Psoas muscle (tissue), 8 donors: ENCODE data around the gene FBXL7. TPM values are rescaled to one million over a fixed set of nuclear protein-coding genes. Genes with fewer than 3 reads are reported as not detected.

Experiments
- ATAC-seq, 4 donors: fragments of 200-7000 bp; cut with Tn5 transposase; one replicate each; pipeline ENCODE4 v1.9.1; 2020; ENCODE audit warnings: moderate library complexity in 3 of 4, mild to moderate bottlenecking in 2 of 4
- DNase-seq, 2 donors: peaks; one replicate each; pipeline ENCODE4 v3.0.0-alpha.2; 2020
- H3K27ac ChIP-seq: fragments of 200-600 bp; one replicate; pipeline ENCODE4 v1.8.0; 2022
- H3K27me3 ChIP-seq, 3 donors: fragments of 200-600 bp in 1 of 3; one replicate each; pipeline versions ENCODE4 v1.6.1 to v1.8.0; 2013 to 2022; ENCODE audit warnings: low read length in 2 of 3, mild to moderate bottlenecking in 2 of 3, moderate library complexity in 1 of 3; ENCODE audit not compliant: insufficient read depth in 3 of 3
- H3K36me3 ChIP-seq, 2 donors: fragments of 200-600 bp in 1 of 2; one replicate each; pipeline versions ENCODE4 v1.6.1 to v1.8.0; 2013 to 2022; ENCODE audit warnings: low read depth in 1 of 2, mild to moderate bottlenecking in 1 of 2, moderate library complexity in 1 of 2; ENCODE audit not compliant: insufficient read depth in 1 of 2
- H3K4me1 ChIP-seq: fragments of 200-600 bp; one replicate; pipeline ENCODE4 v1.8.0; 2022
- H3K4me3 ChIP-seq: fragments of 200-600 bp; one replicate; pipeline ENCODE4 v1.8.0; 2022; ENCODE audit warnings: mild to moderate bottlenecking
- H3K9me3 ChIP-seq: fragments of 200-600 bp; one replicate; pipeline ENCODE4 v1.8.0; 2022
- CTCF ChIP-seq: fragments of 200-600 bp; IDR thresholded peaks from one replicate; pipeline ENCODE4 v1.8.0; 2022; ENCODE audit warnings: antibody characterized with exemption
- WGBS, 3 donors: extraction: QIAGEN DNeasy Blood & Tissue Kit; methylation state at CpG; one replicate each; pipeline versions ENCODE4 v1.1.6 to v1.1.7; 2013; 5-methylcytosine and 5-hydroxymethylcytosine counted together
- intact Hi-C, 2 donors: fragments of 100-400 bp; cut with DNase I; formaldehyde crosslinking; loops; one replicate each; pipeline versions ENCODE4 v1.11.0 to v1.14.2; 2022
- polyA plus RNA-seq, 3 donors: library from polyadenylated mRNA; stranded (reverse); fragments of 200-250 nt; gene quantifications; one replicate each; pipeline ENCODE4 v1.2.3, GENCODE V29; 2013
- total RNA-seq, 4 donors: library from RNA; stranded (reverse); fragmentation: NEBNext Ultra II Directional in 2 of 4; extraction: Animal tissue kit (Norgen Biotek cat#: 25700) in 2 of 4; gene quantifications; one replicate each; pipeline versions ENCODE4 v1.2.1 to v1.2.4, GENCODE V29; 2021 to 2023
- donor health status: healthy with polysubstance abuse.
- donor health status: DM: no; HTN: no; CAD: no; lungs with moderate emphysema.
- donor health status: Bipolar disorder and iron deficiency.
- donor health status: healthy.
- donor health status: DM: yes; HTN: yes; CAD: no.
- donor health status: DM: no; HTN: no; CAD: no.
- donor health status: DM: no; HTN: no; CAD: no.
- donor health status: DM: yes; HTN: yes; CAD: no.

FBXL7 gene
- total and polyA plus RNA-seq, 7 donors, result 1.6 to 7.5 (median 2.6) TPM

GRCh38 chr5:15798006-15798405, 298.0 kb downstream of the FBXL7 start:
- H3K4me1 ChIP-seq, result peaks cover 3% of the 10 kb centered on the region
- H3K27me3 ChIP-seq, result no peaks in the 10 kb centered on the region
- intact Hi-C loops, result loop anchor here in 1 of 2 donors (10.0 kb wide), 1 partner anchor 303 kb away; no protein-coding TSS in a partner anchor
- WGBS, 3 donors, result 15 to 37% (median 36%) methylated on average over 3 of the region's 3 CpGs
- TF ChIP-seq CTCF, result no peak
- no peak overlapping the region for H3K4me3 ChIP-seq
- no peaks in the 10 kb centered on the region for H3K9me3 ChIP-seq
- no peak for DNase-seq
- H3K27ac ChIP-seq, result no peak overlapping the region
- H3K36me3 ChIP-seq, result no peaks in the 10 kb centered on the region
- ATAC-seq, result no peak

- 26 to 52% (median 34%) methylated on average over 1 of the region's 1 CpG for WGBS, 3 donors
- intact Hi-C loops, result loop anchor here in 1 of 2 donors (10.0 kb wide), 1 partner anchor 304 kb away; no protein-coding TSS in a partner anchor
Measured at GRCh38 chr5:15799014-15799413, 299.0 kb downstream of the FBXL7 start.

GRCh38 chr5:15799612-15800011, 299.6 kb downstream of the FBXL7 start:
- intact Hi-C loops, result loop anchor here in 1 of 2 donors (10.0 kb wide), 1 partner anchor 305 kb away; no protein-coding TSS in a partner anchor
- 68 to 72% (median 71%) methylated on average over 7 of the region's 7 CpGs for WGBS, 3 donors
- no peaks in the 10 kb centered on the region for H3K9me3 ChIP-seq
- no peak overlapping the region for H3K4me3 ChIP-seq
- ATAC-seq (peak in 1 of 4 donors; percentile 17), DNase-seq (no peak)
- no peak for TF ChIP-seq CTCF
- H3K27me3 ChIP-seq, result no peaks in the 10 kb centered on the region
- no peak overlapping the region for H3K27ac ChIP-seq
- H3K36me3 ChIP-seq, result no peaks in the 10 kb centered on the region
- H3K4me1 ChIP-seq, result no peaks in the 10 kb centered on the region

More at GRCh38 chr5:15799014-15799413, 299.0 kb downstream of the FBXL7 start:
- H3K27ac ChIP-seq, result no peak overlapping the region
- H3K4me1 ChIP-seq, result peaks cover under 1% of the 10 kb centered on the region
- no peak overlapping the region for H3K4me3 ChIP-seq
- no peaks in the 10 kb centered on the region for H3K9me3 ChIP-seq
- no peak for ATAC-seq
- no peak for DNase-seq
- H3K36me3 ChIP-seq, result no peaks in the 10 kb centered on the region
- no peaks in the 10 kb centered on the region for H3K27me3 ChIP-seq
- TF ChIP-seq CTCF, result no peak

- DNase-seq (no peak), ATAC-seq (no peak)
- Histone ChIP-seq H3K4me3 (no peak overlapping the region), H3K9me3 (no peaks in the 10 kb centered on the region), H3K27ac (no peak overlapping the region), H3K36me3 (no peaks in the 10 kb centered on the region), H3K27me3 (no peaks in the 10 kb centered on the region), H3K4me1 (no peaks in the 10 kb centered on the region)
- intact Hi-C loops, result no loop called here
- TF ChIP-seq CTCF, result no peak
- 26 to 37% (median 32%) methylated on average over 2 of the region's 2 CpGs for WGBS, 3 donors
Measured at GRCh38 chr5:15803280-15803679, 303.3 kb downstream of the FBXL7 start.

- DNase-seq (no peak), ATAC-seq (no peak)
- intact Hi-C loops, result no loop called here
- no peaks in the 10 kb centered on the region for H3K27me3 ChIP-seq
- 81 to 90% (median 85%) methylated on average over 8 of the region's 8 CpGs for WGBS, 3 donors
- H3K4me3 ChIP-seq, result no peak overlapping the region
- TF ChIP-seq CTCF, result no peak
- H3K36me3 ChIP-seq, result no peaks in the 10 kb centered on the region
- H3K9me3 ChIP-seq, result no peaks in the 10 kb centered on the region
- no peak overlapping the region for H3K27ac ChIP-seq
- no peaks in the 10 kb centered on the region for H3K4me1 ChIP-seq
Measured at GRCh38 chr5:15806613-15807012, 306.6 kb downstream of the FBXL7 start.
